ENCODE results near the gene TEX12. TPM values are rescaled to one million over a fixed set of nuclear protein-coding genes. Genes with fewer than 3 reads are reported as not detected.

The TEX12 gene
- total and polyA plus RNA-seq, 2 of the 4 experiments (the other 2 are of a cell fraction), result 0.12 TPM; not detected in 1

DNA sequence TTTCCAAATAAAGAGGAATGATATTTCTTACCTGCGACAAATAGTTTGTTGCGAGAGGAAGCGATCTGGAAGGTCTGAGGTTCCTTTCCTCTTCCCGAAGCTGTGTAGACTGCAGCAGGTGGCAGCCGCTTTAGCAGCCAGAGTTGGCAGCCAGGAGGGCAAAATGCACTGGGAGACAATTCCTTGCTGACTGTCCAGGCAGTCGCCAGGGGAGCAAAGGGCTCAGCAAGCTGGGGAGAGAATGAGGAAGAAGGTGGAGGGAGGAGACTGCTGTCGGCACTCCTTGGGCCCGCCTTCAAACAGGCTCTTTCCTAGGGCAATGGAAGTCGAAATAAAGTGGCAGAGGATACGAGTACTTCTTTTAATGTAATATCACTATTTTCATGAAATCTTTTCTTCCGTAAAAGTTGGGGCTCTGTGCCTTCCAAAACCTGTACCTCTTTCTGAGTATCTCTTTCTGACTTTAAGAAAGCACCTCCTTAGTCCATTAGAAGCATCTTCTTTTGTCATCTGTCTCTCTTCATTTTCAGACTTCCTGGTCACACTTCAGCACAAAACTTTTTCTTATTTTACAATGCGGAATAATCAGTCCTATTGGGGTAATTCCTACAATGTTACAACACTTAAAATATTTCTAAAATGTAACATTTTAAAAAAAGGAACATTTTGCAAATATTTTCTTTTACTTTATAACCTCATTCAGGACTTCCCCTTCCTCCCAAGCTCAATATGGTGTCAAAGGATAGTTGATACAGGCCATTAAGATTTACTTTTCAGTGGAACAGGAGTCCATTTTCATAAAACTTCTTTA lies 3.1 kb upstream of the TEX12 start, which contains the start of gene IL18 (continued):
- TF ChIP-seq MAFK (IDR thresholded peaks at IDR 0.05; ENCODE audit: low read depth, low read length) (no peak), NFE2L2 (IDR thresholded peaks at IDR 0.05; ENCODE audit: low read depth, low read length) (no peak), RAD21 (IDR thresholded peaks at IDR 0.05; ENCODE audit: low read length) (no peak), CHD1 (IDR thresholded peaks at IDR 0.05; ENCODE audit: low read depth, low read length) (no peak), SMC3 (IDR thresholded peaks at IDR 0.05; ENCODE audit: low read depth, low read length) (no peak)
- TF ChIP-seq, protein P1, sequence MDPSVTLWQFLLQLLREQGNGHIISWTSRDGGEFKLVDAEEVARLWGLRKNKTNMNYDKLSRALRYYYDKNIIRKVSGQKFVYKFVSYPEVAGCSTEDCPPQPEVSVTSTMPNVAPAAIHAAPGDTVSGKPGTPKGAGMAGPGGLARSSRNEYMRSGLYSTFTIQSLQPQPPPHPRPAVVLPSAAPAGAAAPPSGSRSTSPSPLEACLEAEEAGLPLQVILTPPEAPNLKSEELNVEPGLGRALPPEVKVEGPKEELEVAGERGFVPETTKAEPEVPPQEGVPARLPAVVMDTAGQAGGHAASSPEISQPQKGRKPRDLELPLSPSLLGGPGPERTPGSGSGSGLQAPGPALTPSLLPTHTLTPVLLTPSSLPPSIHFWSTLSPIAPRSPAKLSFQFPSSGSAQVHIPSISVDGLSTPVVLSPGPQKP (IDR thresholded peaks at IDR 0.05; ENCODE audit: borderline replicate concordance, low read depth, low read length), result no peak

All from IMR-90 (cell line).